Ovary (tissue), 9 donors: ENCODE measurements around the gene TXNDC17. TPM values are rescaled to one million over a fixed set of nuclear protein-coding genes. Genes with fewer than 3 reads are reported as not detected.

ENCODE experiments used
- DNase-seq, 5 donors: peaks; one replicate each; pipeline ENCODE4 v3.0.0-alpha.2; 2019 to 2020
- H3K27ac ChIP-seq, 2 donors: fragments of 200-600 bp; one replicate each; pipeline versions ENCODE4 v1.5.1 to v1.8.0; 2019 to 2022
- H3K27me3 ChIP-seq: fragments of 200-600 bp; one replicate; pipeline ENCODE4 v1.8.0; 2022
- H3K36me3 ChIP-seq: fragments of 200-600 bp; sonication (generic); one replicate; pipeline ENCODE4 v1.5.1; 2019
- H3K4me1 ChIP-seq: one replicate; pipeline ENCODE4 v1.8.1; 2013; ENCODE audit warnings: mild to moderate bottlenecking, moderate library complexity; ENCODE audit not compliant: insufficient read depth
- H3K4me3 ChIP-seq: fragments of 200-600 bp; sonication (generic); one replicate; pipeline ENCODE4 v1.5.1; 2017
- H3K9me3 ChIP-seq, 2 donors: fragments of 200-600 bp in 1 of 2; sonication (generic) in 1 of 2; one replicate each; pipeline versions ENCODE4 v1.5.1 to v1.8.1; 2013 to 2019; ENCODE audit warnings: mild to moderate bottlenecking in 1 of 2, moderate library complexity in 1 of 2
- CTCF ChIP-seq, 3 donors: fragments of 450-650 bp in 2 of 3; fragments of 200-600 bp in 1 of 3; IDR thresholded peaks; one replicate each; pipeline versions ENCODE4 v1.5.1 to v1.8.0; 2016 to 2022; ENCODE audit warnings: antibody characterized with exemption in 3 of 3, mild to moderate bottlenecking in 1 of 3
- EP300 ChIP-seq: sonication (generic); formaldehyde crosslinking; IDR thresholded peaks from one replicate; pipeline ENCODE4 v1.6.1; 2017; ENCODE audit warnings: antibody characterized with exemption
- POLR2A ChIP-seq: fragments of 450-650 bp; IDR thresholded peaks from one replicate; pipeline ENCODE4 v1.6.1; 2017; ENCODE audit warnings: antibody characterized with exemption, mild to moderate bottlenecking, moderate library complexity
- WGBS, 3 donors: extraction: QIAGEN DNeasy Blood & Tissue Kit in 1 of 3; methylation state at CpG; one replicate each; pipeline versions ENCODE4 v1.1.5 to v1.1.7; 2013 to 2017; 5-methylcytosine and 5-hydroxymethylcytosine counted together
- intact Hi-C, 4 donors: fragments of 100-400 bp; cut with DNase I; formaldehyde crosslinking; loops; one replicate each; pipeline versions ENCODE4 v1.11.0 to v1.15.1; 2022 to 2023
- polyA plus RNA-seq, 2 donors: library from polyadenylated mRNA; stranded (reverse); fragments of 200-250 nt in 1 of 2; fragments of 350-450 nt in 1 of 2; fragmentation: Illumina TruSeq in 1 of 2; extraction: RNeasy Lipid Tissue Mini Kit (QIAGEN cat#74804) in 1 of 2; gene quantifications; one replicate each; pipeline ENCODE4 v1.2.3, GENCODE V29; 2013 to 2014
- total RNA-seq, 7 donors: library from RNA; depleted of rRNA in 2 of 7; stranded (reverse); fragments of >200 nt in 2 of 7; fragmentation: NEBNext Ultra II Directional in 3 of 7; extraction: Animal tissue kit (Norgen Biotek cat#: 25700) in 3 of 7; gene quantifications; one replicate each; pipeline versions ENCODE4 v1.1.0 to v1.2.4, GENCODE V29; 2016 to 2023
- donor health status: DM: no; HTN: no; CAD: no; lungs with moderate emphysema.
- donor health status: DM: no; HTN: no; CAD: no.
- donor health status: Bipolar disorder and iron deficiency.
- donor health status: DM: yes; HTN: yes; CAD: no.
- donor health status: DM: no; HTN: no; CAD: no.
- donor health status: DM: yes; HTN: yes; CAD: no.

The TXNDC17 gene
- total and polyA plus RNA-seq, 9 donors = 19.0 to 104 (median 41.3) TPM

GRCh38 chr17:6671431-6671830 is 30.6 kb downstream of the TXNDC17 start:
- Histone ChIP-seq H3K9me3 (no peaks in the 10 kb centered on the region), H3K36me3 (no peaks in the 10 kb centered on the region), H3K27me3 (no peaks in the 10 kb centered on the region), H3K27ac (no peak overlapping the region), H3K4me3 (no peak overlapping the region), H3K4me1 (peaks cover 3% of the 10 kb centered on the region)
- intact Hi-C loops = loop anchor here in 1 of 4 donors (10.0 kb wide), 1 partner anchor 163 kb away; the partner anchor contains the start of gene TEKT1
- TF ChIP-seq EP300 = no peak
- TF ChIP-seq CTCF (IDR thresholded peaks at IDR 0.05) = no peak
- TF ChIP-seq POLR2A = no peak
- 83 to 87% (median 83%) methylated on average over 7 of the region's 7 CpGs for WGBS, 3 donors
- DNase-seq = no peak

- Histone ChIP-seq H3K27me3 (no peaks in the 10 kb centered on the region), H3K4me3 (no peak overlapping the region), H3K27ac (no peak overlapping the region), H3K36me3 (no peaks in the 10 kb centered on the region), H3K4me1 (no peaks in the 10 kb centered on the region), H3K9me3 (no peaks in the 10 kb centered on the region)
- no peak for TF ChIP-seq CTCF (IDR thresholded peaks at IDR 0.05)
- TF ChIP-seq EP300 = no peak
- TF ChIP-seq POLR2A = no peak
- DNase-seq = no peak
- intact Hi-C loops = loop anchor here in 1 of 4 donors (10.0 kb wide), 1 partner anchor 160 kb away; the partner anchor contains the start of gene TEKT1
- WGBS, 3 donors = 90 to 94% (median 93%) methylated on average over 13 of the region's 13 CpGs
Observed at GRCh38 chr17:6674586-6674985, 33.7 kb downstream of the TXNDC17 start.

GRCh38 chr17:6675201-6675825 is 34.5 kb downstream of the TXNDC17 start:
- Histone ChIP-seq H3K9me3 (no peaks in the 10 kb centered on the region), H3K27me3 (no peaks in the 10 kb centered on the region), H3K36me3 (no peaks in the 10 kb centered on the region), H3K27ac (no peak overlapping the region), H3K4me3 (no peak overlapping the region), H3K4me1 (no peaks in the 10 kb centered on the region)
- no peak for DNase-seq
- 65 to 76% (median 74%) methylated on average over 11 of the region's 11 CpGs for WGBS, 3 donors
- intact Hi-C loops = loop anchor here in 1 of 4 donors (10.0 kb wide), 1 partner anchor 159 kb away; the partner anchor contains the start of gene TEKT1
- no peak for TF ChIP-seq EP300
- TF ChIP-seq CTCF (IDR thresholded peaks at IDR 0.05) = no peak
- no peak for TF ChIP-seq POLR2A

GRCh38 chr17:6676802-6677157 is 35.9 kb downstream of the TXNDC17 start:
- H3K27ac ChIP-seq = no peak overlapping the region
- intact Hi-C loops = loop anchor here in 1 of 4 donors (10.0 kb wide), 1 partner anchor 158 kb away; the partner anchor contains the start of gene TEKT1

More at GRCh38 chr17:6676802-6677157, 35.9 kb downstream of the TXNDC17 start:
- Histone ChIP-seq H3K4me3 (no peak overlapping the region), H3K4me1 (no peaks in the 10 kb centered on the region), H3K9me3 (no peaks in the 10 kb centered on the region), H3K27me3 (no peaks in the 10 kb centered on the region), H3K36me3 (no peaks in the 10 kb centered on the region)
- DNase-seq = no peak
- no peak for TF ChIP-seq CTCF (IDR thresholded peaks at IDR 0.05)
- no peak for TF ChIP-seq POLR2A
- no peak for TF ChIP-seq EP300
- 62 to 74% (median 73%) methylated on average over 6 of the region's 6 CpGs for WGBS, 3 donors
